Effector CD4-positive, alpha-beta T cell (primary cell): Measurements from ENCODE around the gene KRTAP5-6.

Source experiments
- DNase-seq: peaks from one replicate; pipeline ENCODE4 v3.0.0-alpha.2; 2020

Gene KRTAP5-6

GRCh38 chr11:1703146-1703545, 6.2 kb downstream of the KRTAP5-6 start:
- DNase-seq, result no peak

DNA sequence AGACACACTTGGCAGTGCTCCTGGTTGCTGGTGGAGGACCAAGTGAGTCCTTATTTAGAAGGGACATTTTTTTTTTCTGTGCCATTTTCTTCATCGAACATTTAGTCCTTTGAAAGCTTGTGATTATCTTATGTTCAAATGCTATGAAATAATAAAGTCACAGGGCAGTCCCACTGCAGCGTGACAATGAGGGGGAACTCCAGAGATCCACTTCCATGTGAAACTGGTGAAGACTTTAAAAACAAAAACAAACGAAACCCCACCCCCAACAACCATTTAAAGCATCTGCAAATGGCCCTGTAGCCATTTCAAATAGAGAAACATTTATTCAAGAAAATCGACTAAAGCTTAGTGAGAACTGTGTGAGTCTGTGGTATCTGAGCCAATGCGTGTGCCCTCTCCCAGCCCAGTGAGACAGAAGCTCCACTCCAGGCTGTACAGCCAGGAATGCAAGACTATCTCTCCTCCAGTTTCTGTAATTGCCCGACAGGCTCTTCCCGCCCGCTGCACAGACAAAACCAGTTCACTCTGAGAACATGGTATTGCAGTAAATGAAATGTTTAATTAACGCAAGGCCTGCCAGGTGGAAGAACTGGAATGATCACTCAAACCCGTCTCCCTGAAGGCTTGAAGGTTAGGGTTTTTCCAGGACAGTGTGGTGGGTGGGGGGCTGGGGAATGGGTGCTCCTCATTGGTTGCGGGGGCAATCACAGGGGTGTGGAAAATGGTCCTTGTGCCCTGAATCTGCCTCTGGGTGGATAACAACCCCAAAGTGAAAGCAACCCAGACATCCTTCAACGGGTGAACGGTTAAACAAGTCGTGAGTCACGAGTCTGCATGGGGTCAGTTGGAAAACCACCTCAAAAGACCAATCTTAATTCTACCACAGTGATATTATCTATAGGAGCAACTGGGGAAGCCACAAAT, 8.4 kb downstream of the KRTAP5-6 start:
- no peak for DNase-seq

- DNase-seq, result no peak
These were observed 9.8 kb downstream of the KRTAP5-6 start for GRCh38 chr11:1706634-1707400.

GRCh38 chr11:1707751-1708150, 10.8 kb downstream of the KRTAP5-6 start:
- no peak for DNase-seq

DNA sequence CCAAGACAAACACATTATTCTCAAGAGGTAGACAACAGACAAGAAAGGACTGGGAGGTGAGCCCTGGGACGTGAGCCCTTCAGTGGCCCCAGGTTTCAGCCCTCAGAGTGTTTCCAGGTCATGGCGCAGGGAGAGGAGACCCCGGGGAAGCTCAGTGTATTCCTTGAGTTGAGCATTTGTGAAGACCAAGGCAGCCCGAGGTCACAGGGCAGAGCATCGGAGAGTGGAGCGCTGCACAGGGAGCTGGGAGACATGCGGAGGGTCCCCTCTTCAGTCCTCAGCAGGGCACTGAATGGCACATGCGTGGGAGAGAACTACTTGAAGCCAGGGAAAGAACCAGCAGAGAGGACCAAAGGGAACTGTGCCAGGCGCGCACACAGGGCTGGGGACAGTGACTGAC, 11.7 kb downstream of the KRTAP5-6 start:
- DNase-seq, result no peak

- no peak for DNase-seq
These were observed 18.2 kb downstream of the KRTAP5-6 start for GRCh38 chr11:1714908-1715885.

- no peak for DNase-seq
These were observed 20.8 kb downstream of the KRTAP5-6 start for GRCh38 chr11:1717745-1718144.

- no peak for DNase-seq
These were observed 21.3 kb downstream of the KRTAP5-6 start for GRCh38 chr11:1718326-1718725.

- DNase-seq, result no peak
These were observed 22.8 kb downstream of the KRTAP5-6 start for GRCh38 chr11:1719781-1720180.

DNA sequence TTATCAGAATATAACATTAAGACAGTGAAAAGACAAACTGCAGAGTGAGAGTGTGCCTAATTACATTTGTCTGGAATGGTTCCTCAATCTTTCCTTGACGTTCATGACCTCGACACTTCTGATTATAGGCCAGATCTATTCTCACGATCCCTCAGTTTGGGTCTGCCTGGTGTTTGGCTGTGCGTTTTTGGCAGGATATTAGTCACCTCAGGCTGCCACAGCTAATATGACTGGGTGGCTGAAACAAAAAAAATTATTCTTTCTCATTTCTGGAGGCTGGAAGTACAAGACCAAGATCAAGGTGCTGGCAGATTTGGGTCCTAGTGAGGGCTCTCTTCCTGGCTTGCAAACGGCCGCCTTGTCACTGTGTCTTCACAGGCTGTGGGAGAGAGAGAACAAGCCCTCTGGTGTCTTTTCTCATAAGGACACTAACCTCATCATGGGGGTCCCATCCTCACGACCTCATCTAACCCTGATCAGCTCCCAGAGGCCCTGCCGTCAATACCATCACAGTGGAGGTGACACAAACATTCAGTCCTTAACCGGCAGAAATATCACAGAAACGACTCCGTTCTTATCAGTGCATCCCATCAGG, 30.2 kb downstream of the KRTAP5-6 start:
- DNase-seq, result no peak

DNA sequence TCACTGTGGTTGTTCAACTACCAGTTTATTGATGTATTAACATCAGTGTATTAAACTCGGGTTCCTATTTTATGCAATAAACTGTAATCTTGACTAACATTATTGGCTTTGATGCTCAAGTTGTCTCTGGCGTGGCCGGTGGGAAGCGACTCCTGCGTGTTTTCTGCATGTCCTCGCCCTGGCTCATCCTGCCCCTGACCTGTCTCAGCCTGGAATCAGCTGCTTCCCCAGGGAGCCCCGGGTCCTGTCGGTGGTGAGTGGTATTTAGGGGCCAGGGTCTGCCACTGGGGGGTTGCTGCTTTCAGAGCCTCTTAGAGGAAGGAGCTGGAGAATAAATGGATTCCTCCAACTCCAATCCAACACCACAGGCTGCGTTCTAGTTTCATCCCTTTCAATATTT, 30.9 kb downstream of the KRTAP5-6 start:
- no peak for DNase-seq

DNA sequence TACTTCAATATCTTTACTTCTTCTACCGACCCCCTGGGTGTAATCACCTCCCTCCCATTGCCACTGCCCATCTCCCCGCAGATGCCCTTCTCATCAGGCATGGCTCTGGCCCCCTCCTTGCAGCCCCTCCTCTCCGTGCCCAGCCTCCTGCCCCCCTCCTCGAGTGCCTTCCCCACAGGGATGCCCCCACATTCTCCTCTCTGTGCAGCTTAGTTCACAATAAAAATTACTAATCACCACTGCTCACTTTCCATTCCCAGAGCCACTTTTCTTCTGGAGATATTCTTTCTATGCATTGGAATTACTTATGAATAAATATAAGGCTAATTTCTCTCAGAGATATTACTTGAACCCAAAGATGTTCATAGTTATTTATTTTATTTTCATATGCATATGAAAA, 31.3 kb downstream of the KRTAP5-6 start:
- DNase-seq, result no peak

DNA sequence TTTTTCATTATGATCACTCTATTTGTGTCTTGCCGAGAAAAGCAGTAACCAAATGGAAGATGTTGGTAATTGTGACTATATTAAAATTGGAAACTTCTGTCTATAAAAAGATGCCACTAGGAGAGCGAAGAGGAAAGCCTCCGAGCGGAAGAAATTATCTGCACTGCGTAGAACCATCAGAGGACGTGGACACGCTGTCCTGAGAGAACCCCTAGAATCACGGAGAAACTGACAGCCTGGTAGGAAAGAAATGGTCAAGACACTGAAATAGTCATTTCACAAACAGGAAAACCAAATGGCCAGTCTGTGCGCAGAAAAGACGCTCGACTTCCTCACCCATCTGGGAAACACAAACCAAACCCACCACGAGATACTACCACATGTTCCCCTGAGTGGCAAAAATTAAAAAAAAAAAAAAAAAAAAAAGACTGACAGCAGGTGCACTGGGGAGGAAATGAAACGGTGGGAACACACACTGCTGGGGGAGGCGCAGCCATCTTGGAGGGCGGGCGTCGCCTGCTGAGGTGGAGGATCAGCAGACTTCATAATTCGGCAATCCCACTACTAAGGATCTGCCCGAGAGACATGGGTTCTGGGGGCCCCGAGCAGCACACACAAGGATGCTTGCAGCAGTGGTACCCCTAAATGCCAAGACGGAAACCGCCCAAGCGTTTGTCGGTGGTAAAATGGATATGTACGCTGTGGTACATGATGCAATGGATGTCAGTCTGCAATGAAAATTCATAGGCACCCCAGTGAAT, 32.1 kb downstream of the KRTAP5-6 start:
- no peak for DNase-seq

DNA sequence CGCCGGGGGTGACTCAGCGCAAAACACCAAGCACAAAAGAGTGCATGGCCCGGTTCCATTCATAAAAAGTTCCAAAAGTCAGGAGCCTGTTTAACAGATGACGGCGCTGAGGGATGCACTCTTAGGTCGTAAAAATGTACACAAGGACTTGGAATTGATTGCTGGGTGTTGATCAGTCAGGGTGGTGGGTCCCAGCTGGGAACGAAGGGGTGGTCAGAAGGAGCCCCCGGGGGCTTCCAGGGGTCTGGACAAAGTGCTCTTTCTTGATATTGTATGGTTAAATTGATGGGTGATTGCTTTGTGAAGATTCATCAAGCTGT, 32.7 kb downstream of the KRTAP5-6 start:
- no peak for DNase-seq

- DNase-seq, result no peak
These were observed 33.1 kb downstream of the KRTAP5-6 start for GRCh38 chr11:1730059-1730629.

GRCh38 chr11:1731451-1732059, 34.6 kb downstream of the KRTAP5-6 start:
- DNase-seq, result no peak

DNA sequence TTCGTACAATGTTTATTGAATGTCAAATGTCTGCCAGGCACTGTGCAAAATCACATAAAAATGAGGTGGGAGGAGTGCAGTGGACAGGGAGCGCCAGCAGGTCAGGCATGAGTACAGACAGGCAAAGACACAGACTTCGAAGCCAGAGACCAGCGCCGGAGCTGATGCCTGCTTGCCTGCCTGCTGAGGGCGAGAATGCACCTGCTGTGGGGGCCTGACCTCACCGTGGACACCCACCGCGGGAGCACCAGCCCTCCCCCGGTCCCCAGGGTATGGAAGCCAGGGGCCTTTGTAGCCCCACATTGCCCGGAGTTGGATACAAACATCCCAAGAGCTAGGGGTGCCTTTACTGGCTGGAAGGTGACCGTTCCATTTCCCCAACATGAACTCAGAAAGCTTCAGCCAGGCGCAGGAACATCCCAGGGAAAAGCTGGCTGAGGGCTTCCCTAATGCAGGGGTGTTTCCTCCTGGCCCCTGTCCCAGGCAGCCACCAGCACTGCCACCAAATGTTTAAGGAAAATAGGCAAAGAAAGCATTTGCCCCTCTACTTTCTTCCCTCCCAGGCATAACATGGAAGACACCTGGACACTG, 35.5 kb downstream of the KRTAP5-6 start:
- no peak for DNase-seq

DNA sequence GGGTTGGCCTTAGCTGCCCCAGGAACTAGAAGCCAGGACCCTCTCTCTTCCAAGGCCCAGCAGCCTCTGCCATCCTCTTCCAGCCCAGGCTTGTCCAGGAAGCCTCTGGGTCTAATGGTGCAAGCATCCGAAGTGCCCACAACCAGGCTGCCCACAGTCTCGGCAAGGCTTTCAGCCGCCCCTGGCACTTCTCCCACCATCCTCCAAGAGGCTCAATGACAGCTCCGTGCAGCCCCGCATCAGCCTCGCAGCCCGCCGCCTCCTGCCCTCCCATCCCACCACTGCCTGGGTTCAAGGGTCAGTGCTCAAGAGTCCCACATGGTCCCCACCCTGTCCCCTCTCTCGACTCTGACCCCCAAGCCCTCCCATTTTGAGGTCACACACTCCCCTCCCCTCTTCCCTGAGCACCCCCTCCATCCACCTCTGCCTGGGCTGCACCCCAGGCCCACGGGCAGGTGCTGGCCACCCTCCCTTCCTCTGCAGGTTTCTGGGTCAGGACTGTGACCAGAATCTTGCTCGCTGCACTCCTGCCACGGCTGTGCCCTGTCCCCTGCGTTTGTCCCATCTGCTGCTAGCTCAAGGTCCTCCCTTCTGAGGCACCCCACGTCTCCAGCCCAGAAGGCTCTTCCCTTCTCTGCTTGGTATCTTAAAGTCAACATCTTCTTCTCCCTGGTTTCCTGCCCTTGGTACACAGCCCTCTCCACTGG, 36.2 kb downstream of the KRTAP5-6 start:
- DNase-seq, result no peak

DNA sequence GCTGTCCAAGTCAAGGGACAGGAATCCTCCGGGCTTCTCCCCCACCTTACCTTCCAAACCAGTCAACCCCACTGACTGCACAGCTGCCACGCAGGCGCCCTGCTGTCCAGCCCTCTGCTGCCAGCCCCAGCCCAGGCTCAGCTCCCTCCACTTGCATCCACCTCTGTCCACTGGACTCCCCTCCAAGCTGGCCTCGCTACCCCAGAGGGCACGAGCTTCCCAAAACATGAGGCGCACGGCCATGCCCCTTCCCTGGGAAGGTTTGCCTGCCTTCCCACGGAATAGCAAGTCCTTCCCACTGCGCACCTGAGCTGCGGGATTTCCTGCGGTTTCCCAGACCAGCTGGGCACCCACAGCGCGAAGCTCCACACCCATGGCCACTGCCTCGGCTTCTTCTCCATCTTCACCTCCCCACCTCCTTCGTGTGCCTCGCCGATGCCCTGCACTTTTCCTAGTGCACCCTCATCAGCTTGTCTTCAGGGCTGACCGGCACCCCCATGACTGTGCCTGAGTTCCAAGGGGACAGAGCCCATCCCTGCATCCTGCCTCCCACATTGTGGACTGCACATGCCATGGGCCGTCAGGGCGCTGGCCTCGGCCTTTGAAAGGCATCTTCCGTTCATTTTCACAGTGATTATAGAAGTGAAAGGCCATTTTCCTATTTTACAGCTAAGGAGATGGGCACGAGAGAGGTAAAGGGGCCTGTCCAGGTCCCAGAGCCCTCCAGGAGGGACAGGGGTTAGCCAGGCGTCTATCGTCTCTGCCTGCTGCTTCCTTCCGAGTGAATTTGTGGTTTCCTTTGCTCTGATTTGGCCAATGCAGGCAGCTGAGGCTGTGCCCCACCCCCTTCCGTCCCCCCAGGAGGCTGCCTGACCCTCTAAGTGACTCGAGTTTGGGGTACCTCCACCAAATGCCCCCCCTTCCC, 37.0 kb downstream of the KRTAP5-6 start:
- DNase-seq, result no peak
